GM23248 (cell line): ENCODE data around the gene BTBD16.

ENCODE experiments used
- EZH2 ChIP-seq: fragments of 200-600 bp; sonication (generic); IDR thresholded peaks from 2 replicates; pipeline ENCODE4 v1.6.1; 2018; ENCODE audit warnings: antibody characterized with exemption, mild to moderate bottlenecking; ENCODE audit not compliant: insufficient read depth, poor library complexity, severe bottlenecking
- EZH2phosphoT487 ChIP-seq: fragments of 200-600 bp; sonication (generic); IDR thresholded peaks from 2 replicates; pipeline ENCODE4 v1.6.1; 2018; ENCODE audit warnings: antibody characterized with exemption, moderate library complexity, mild to moderate bottlenecking, low read depth; ENCODE audit not compliant: insufficient read depth

DNA sequence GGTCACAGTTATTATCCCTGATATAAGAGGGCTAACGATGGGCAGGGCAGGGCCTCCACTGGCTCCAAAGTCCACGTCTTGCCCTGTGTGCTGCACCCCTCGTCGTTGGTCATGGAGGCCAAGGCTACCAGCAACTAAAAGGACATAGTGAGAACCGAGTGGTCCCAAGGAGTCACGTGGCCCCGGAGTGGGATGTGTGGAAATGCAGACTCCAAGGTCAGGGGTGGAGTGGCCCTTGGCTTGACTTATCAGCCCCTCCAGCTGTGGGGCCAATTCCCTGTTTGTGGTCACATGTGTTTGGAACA lies 30.7 kb downstream of the BTBD16 start:
- TF ChIP-seq EZH2phosphoT487 (no peak), EZH2 (no peak)
